Activated gamma-delta T cell (primary cell): ENCODE data around the gene S1PR5.
A peak's percentile ranks its signal among the peaks of the same experiment; 100 is the strongest.

ENCODE experiments used
- DNase-seq: peaks from one replicate; lab custom pipeline; 2025; lab: John Stamatoyannopoulos, UW

S1PR5 gene

DNA sequence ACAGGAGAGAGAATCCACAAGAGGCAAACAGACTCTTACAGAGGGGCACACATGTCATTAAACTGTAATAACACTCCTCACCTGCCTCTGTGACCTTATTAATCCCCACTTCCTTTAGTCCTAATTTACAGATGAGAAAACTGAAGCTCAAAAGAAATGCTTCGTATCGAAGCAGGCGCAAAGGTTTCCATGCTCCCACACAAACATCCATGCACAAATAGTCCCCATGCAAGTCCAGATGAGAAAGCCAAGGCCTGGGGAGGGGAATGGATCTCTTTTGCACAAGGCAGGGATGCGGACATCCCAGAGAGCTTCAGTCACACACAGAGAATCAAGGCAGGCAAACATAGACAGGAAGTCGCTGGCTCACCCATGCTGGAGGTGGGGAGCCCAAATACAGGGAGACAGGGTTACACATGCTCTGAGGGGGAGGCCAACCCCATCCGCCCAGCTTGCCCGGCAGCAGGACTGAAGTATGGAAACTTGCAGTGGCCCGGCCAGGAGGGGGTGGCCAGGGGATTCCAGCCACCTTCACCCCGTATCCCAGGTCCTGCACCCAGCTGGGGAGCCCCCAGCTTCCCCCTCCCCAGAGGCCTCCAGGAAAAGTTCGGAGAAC, 468 bp downstream of the S1PR5 start:
- no peak for DNase-seq

DNA sequence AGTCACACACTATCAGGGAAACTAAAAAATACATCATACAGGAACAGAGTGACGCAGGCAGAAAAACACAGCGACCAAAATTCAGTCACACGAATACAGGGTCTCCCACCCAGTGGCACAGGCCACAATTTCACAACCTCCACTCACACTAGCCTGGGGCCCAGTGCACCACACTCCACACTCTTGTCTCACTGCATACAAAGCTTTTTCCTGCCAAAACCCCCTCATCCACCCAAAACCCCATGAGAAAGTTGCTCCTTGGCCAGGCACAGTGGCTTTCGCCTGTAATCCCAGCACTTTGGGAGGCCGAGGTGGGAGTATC, 1.2 kb downstream of the S1PR5 start:
- DNase-seq = no peak

DNA sequence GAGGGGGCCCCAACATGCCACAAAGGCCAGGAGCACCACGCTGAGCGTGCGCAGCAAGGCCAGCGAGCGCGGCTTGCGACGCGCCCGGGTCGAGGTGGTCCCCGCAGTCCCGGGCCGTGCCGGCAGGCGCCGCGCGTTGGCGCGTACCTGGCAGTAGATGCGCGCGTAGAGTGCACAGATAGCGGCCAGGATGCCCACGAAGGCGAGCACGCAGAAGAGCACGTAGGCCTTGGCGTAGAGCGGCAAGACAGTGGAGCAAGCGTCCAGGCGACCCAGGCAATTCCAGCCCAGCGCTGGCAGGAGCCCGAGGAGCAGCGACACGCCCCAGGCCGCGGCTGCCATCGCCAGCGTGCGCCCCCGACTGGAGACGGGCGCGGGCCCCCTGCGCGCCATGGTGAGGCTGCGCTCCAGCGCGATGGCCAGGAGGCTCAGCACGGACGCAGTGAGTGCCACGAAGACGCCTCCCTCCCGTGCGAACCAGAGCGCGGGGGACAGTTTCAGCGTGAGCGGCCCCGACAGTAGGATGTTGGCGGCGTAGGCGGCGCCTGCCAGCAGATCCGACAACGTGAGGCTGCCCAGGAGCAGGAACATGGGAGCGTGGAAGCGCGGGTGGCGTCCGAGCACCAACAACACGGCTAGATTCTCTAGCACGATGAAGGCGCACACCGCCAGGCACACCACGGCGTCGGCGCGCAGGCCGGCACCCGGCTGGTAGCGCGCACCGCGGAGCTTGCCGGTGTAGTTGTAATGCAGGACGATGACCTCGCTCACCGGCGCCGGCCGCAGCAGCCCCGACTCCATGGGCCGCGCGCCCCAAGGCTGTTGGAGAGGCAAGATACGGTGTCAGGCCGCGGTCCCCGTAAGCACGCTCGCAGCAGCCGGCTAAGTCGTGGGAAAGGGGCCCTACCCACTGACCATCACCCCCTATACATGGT, 2.8 kb downstream of the S1PR5 start:
- peak; percentile 58 for DNase-seq

DNA sequence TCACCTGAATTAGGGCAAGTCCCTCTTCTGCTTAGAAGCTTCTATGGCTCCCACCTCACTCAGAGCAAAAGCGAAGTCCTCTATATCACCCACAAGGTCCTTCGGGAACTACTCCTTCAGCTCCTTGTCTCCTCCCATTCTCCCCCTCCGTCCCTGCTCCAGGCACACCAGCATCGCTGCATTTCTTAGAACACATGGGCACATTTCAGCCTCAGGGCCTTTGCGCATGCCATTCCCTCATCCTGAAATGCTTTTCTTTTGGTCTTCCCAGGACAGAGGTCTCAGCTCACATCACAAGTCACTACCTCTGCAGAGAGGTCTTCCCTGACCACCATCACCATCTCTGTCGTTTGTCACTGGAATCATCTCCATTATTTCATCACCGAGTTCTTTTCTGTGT, 4.0 kb downstream of the S1PR5 start:
- DNase-seq = no peak

DNA sequence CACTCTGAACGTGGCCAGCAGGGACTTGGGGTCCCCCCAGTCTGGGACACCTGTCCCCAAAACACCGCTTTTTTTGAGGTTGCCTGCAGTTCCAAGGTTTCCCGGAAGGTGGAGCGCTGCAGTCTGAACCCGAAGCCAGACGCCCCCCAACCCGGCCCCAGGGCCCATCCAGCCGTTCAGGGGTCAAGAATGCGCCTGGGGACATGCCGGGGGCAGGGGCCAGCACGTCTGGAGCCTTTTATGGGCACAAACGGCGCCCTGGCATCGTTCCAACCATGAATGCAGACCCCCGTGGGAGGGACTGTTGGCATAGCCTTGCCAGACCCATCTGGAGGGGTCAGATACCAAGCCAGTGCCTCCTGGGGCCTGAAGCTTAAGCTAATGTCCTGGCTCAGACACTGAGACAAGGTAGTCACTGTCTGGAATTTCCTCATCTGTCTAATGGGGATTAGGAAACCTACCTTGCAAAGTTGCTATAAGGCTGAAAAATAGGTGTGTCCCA, 6.9 kb downstream of the S1PR5 start:
- DNase-seq = no peak

DNA sequence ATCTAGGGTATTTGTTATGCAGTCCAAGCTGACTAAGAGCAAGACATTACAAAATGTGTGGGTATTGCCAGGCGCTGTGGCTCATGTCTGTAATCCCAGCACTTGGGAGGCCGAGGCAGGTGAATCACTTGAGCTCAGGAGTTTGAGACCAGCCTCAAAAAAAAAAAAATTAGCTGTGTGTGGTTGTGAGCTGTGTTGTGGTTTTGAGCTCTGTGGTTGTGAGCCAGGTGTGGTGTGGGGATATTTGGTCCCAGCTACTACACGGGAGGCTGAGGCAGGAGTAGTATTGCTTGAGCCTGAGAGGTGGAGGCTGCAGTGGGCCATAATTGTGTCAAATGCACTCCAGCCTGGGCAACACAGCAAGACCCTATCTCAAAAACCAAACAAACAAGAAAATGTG, 8.5 kb downstream of the S1PR5 start:
- no peak for DNase-seq

DNA sequence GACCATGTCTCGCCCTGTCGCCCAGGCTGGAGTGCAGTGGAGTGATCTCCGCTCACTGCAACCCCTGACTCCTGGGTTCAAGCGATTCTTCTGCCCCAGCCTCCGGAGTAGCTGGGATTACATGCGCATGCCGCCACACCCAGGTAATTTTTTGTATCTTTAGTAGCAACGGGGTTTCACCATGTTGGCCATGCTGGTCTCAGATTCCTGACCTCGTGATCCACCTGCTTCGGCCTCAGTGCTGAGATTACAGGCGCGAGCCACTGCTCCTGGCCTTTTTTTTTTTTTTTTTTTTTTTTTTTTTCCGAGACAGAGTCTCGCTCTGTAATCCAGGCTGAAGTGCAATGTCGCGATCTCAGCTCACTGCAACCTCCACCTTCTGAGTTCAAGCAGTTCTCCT, 9.2 kb downstream of the S1PR5 start:
- no peak for DNase-seq

DNA sequence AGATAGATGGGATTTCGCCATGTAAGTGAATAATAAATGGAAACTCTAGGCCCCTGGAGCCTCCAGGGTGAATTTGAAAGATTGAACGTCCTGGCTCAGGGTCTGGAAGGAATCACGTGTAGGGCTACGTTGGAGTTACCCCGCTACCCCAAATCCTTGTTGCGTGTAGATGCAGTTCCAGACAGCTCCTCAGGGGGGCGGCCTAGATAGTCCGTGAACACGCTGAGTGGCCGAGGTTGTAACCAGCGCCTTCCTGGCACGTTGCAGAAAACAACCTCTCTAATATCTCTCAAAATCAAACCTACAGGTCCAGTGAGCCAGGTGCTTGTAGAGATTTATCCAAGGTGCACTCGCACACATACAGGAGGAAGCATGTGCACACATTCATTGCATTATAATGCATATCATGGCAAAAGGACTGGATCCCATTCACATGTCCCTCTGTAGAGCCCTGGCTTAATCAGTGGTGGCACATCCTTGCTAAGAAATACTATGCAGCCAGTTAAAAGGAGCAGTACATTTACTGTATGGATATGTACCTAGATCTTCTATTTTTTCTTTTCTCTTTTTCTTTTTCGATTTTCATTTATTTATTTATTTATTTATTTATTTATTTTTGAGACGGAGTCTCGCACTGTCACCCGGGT, 11.5 kb downstream of the S1PR5 start:
- DNase-seq = no peak

DNA sequence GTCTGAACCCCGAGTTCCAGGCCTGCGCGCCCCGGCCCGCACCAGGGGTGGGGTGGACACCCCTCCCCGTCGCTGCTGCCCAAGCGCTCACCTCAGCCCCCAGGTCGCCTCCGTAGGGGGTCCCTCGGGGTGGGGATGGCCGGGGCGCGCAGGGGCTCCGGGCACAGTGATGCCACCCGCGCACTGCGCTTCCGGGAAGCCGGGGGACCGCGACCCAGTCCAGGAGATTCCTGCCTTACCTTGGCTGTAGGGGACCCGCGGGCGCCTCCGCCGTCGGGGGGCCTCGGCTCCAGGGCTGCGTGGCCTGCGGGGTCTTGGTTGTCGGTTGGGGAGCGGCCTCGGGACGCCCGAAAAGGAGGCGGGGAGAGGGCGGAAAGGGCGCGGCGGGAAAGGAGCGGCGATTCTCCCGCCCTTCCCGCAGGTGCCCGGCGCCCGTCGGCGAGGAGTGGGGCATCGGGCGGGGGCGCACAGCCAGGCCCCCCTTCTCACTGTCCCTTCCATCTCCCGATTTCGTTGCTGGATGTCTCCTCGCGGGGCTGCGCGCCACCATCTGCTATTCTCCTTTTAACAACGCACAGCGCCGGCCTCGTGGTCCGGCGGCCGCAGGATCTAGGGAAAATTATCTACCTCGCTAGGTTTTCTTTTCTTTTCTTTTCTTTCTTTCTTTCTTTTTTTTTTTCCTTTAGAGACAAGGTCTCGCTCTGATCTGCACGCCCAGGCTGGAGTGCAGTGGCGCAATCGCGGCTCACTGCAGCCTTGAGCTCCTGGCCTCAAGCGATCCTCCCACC, 14.1 kb downstream of the S1PR5 start, which contains the start of gene KEAP1:
Gene KEAP1 (minus strand): TSS at position 355 of the 788 bp plus-strand sequence. CDS start 3,323 bp downstream, outside the sequence.
- no peak for DNase-seq

DNA sequence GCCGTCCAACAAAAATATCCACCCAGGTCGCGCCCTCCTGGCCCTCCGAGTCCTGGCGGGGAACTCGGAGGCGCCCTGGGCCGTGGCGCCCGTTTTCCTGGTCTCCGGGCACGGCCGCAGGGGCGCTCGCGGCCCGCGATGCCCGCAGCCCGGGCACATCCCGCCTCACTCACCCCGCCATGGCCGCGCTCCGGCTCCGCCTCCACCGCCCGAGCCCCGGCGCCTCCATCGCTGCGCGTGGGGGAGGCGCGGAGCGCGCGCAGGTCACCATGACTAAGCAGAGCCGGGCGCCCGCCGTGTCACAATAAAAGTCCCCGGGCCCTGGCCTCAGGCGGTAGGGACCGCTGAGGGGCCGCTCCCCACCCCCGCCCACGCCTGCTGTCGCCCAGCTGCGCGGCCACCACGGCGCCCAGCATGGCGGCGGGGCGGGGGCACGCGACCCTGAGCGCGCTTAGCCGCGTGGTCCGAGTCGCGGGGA, 14.7 kb downstream of the S1PR5 start:
- DNase-seq = peak; percentile 82

DNA sequence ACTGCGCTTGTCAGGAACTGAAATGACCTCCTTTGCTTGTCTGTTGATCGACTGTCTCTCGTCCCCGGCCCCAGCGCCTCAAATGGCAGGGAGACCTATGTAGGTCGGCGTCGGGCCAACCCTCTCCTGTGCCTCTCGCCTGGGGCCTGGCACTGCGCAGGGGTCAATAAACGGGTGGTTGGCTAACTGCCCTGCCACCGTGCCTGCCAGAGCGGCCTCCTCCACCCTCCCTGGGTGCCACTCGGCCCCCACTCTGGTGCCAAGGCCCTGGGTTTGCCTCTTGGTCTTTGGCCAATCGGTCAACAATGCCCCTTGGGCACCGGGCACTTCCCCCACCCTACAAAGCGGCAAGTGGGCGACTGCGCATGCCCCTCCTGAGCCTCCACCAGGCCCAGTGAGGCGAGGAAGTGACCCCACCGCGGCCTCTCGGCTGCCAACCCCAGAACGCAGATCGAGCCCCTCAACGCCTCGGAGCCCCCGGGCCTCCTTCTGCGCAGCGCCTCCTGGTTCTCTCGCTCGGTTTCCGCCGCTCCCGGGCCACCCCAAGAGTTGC, 15.2 kb downstream of the S1PR5 start:
- DNase-seq = no peak

DNA sequence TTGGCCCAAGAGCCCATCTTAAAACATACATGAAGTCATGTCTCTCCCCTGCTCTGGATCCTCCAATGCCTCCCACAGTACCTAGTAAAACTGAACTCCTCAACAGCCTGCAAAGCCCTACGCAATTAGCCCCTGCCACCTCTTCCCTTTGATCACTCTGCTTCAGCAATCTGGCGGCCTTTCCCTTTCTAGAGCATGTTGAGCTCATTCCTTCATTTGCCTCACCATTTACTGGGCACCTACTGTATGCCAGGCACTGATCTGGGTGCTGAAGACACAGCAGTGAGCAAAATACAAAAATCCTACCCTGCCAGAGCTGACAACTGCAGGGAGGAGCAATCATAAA, 17.0 kb downstream of the S1PR5 start:
- no peak for DNase-seq

DNA sequence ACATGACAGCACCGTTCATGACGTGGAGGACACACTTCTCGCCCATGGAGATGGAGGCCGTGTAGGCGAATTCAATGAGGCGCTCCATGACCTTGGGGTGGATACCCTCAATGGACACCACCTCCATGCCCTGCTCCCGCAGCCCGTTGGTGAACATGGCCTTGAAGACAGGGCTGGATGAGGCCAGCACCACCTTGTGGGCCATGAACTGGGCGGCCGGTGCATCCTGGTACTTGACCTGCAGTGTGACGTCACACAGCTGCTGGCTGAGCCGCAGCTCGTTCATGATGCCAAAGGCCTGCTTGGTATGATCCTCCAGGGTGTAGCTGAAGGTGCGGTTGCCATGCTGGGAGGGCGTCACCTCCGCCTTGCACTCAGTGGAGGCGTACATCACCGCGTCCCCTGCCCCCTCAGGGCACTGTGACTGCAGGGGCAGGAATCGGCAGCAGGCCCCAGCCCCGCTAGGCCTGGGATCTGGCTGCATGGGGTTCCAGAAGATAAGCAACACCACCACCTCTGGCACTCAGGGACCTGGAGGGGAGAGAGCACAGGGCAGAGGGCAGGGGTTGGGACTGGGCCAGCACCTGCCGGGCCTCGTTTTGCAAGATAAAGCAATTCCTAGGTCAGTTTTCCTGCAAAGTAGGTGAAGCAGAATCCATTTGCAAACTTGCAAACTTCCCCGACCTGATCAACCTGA, 17.5 kb downstream of the S1PR5 start:
- no peak for DNase-seq

DNA sequence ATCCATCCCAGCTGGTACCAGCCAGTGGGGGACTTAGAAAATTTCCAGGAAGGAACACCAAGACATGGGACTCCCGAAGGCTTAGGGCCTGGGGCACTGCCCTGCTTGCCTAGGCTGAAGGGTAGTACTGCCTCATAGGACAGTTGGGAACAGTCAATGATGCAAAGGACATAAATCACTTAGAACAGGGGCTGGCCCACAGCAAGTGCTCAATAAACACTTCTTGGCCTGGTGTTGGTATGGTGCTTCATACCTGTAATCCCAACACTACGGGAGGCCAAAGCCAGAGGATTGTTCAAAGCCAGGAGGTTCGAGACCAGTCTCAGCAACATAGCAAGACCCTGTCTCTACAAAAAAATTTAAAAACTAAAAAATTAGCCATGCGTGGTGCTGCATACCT, 19.9 kb downstream of the S1PR5 start:
- no peak for DNase-seq

DNA sequence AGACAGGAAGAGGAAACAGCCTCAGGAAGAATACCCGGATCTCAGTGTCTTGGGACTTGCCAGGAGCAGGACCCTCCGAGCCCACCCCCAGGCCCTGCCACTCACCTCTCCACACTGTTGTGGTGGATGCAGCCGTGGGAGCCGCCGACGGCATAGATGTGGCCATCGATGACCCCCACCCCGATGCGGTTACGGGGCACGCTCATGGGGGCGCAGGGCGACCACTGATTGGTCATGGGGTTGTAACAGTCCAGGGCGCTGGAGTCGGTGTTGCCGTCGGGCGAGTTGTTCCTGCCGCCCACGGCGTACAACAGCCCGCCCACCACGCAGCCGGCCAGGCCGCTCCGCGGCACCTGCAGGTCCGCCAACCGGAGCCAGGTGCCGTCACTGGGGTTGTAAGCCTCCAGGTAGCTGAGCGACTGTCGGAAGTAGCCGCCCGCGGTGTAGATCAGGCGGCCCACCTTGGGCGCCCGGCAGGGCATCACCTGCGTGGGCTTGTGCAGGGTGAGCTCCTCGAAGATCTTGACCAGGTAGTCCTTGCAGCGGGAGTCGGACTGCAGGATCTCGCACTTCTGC, 25.7 kb downstream of the S1PR5 start:
- no peak for DNase-seq

DNA sequence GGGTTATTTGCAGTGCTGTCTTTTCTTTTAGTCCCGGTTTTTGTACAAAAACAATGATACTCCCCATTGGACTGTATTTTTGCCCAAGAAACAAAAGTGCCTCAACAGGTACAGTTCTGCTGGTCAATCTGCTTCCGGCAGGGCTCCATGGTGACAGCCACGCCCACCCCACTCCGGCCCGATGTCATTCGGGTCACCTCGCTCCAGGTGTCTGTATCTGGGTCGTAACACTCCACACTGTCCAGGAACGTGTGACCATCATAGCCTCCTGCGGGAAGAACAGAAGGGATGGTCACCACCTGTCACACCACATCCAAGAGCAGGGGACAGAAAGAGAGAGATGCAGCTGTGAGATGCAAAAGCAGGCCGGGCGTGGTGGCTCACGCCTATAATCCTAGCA, 30.7 kb downstream of the S1PR5 start:
- no peak for DNase-seq

DNA sequence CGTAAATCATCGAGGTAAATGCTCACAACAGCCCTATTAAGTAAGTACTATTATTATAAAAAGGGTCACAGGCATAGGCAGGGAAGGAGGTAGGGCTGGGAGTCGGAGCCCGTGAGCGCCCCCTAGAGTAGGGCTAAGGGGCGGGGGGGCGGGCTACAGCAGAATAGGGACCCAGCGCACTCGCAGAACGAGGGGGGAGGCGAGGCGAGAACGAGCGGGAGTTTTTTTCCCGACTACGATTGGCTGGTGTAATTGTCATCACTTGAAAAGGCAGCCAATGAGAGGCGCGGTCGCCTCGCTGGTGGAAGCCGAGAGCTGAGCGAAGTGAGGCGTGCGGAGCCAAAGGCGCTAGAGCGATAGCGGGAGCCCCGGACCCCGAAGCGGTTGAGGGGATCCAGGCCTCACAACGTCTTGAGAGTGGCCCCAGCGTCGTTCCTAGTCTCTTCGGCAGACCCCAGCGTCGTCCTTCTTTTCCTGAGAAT, 38.3 kb downstream of the S1PR5 start:
- DNase-seq = peak; percentile 63

DNA sequence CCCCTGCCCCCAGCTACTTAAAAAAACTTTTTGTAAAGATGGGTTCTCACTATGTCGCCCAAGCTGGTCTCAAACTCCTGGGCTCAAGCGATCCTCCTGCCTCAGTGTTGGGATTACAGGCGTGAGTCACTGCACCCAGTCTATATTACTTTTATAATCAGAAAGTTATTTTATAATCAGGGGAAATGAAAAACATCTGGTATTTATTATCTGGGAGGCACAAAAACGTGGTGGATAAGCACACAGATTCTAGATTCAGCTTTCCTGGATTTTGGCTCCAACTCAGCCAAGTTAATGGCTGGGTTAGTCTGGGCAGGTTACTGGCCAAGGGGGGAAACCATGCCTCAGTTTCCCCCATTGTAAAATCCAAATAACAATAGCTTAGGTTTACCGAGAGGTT, 38.8 kb downstream of the S1PR5 start:
- DNase-seq = no peak

DNA sequence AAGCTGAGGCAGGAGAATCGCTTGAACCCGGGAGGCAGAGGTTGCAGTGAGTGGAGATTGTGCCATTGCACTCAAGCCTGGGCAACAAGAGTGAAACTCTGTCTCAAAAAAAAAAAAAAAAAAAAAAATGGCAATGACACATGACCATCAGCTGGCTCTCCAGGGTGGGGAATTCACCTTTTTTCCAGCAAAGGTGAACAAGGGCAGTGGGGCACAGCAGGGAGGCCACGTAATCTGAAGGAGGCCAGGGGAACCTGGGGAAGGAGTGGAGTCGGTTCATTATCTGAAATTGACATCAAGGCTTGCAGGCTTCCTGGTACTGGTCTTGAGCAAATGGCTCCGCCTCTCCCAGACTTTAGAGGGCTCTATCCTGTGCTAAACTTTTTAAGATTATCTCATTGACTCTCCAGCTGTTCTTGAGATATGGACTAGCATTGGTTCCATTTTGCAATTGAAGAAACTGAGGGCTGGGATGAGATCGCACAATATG, 42.2 kb downstream of the S1PR5 start:
- DNase-seq = no peak

DNA sequence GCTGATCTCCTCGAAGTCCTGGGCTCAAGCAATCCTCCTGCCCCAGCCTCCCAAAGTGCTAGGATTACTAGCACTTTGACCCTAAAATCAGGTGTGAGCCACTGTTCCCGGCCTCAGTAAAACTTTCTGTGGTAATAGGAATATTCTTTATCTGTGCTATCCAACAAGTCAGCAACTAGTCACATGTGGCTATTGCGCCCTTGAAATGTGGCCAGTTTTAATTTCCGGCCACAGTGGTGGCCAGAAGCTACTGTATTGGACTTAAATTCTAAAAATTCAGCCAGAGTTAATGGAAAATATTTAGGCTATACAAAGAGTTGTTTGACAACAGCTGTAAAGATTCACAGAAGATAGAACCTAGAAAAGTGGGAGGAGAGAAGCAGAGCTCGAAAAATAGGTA, 44.1 kb downstream of the S1PR5 start:
- no peak for DNase-seq
